GM18867 (cell line): ENCODE results near the gene C10orf105.

Experiments
- ATAC-seq: cut with Tn5 transposase; IDR thresholded peaks from one replicate; pipeline ENCODE4 v1.9.1; 2021; ENCODE audit warnings: mild to moderate bottlenecking, moderate library complexity; ENCODE audit not compliant: unreplicated experiment

C10orf105 gene

GRCh38 chr10:71719464-71720201 is at the start of gene C10orf105:
C10orf105 (minus strand) TSS chr10:71719778; CDS start chr10:71716337, 3,441 bp downstream.
- ATAC-seq: no peak

- ATAC-seq: no peak
Measured at GRCh38 chr10:71767420-71768035, 48.0 kb upstream of the C10orf105 start.

GRCh38 chr10:71766717-71767419 is 47.3 kb upstream of the C10orf105 start:
- ATAC-seq: no peak

GRCh38 chr10:71765906-71766716 is 46.5 kb upstream of the C10orf105 start:
- no peak for ATAC-seq

- no peak for ATAC-seq
Measured at GRCh38 chr10:71765176-71765904, 45.8 kb upstream of the C10orf105 start.

GRCh38 chr10:71763352-71764127 is 44.0 kb upstream of the C10orf105 start:
- no peak for ATAC-seq

GRCh38 chr10:71762324-71762723 is 42.7 kb upstream of the C10orf105 start:
- no peak for ATAC-seq

- ATAC-seq: no peak
Measured at GRCh38 chr10:71761541-71762113, 42.0 kb upstream of the C10orf105 start.

- ATAC-seq: no peak
Measured at GRCh38 chr10:71761105-71761511, 41.5 kb upstream of the C10orf105 start.

- ATAC-seq: no peak
Measured at GRCh38 chr10:71757399-71757922, 37.9 kb upstream of the C10orf105 start.

GRCh38 chr10:71756311-71757191 is 37.0 kb upstream of the C10orf105 start:
- ATAC-seq: no peak

- ATAC-seq: no peak
Measured at GRCh38 chr10:71755179-71755879, 35.8 kb upstream of the C10orf105 start.

- ATAC-seq: no peak
Measured at GRCh38 chr10:71754562-71754961, 35.0 kb upstream of the C10orf105 start.

GRCh38 chr10:71753960-71754505 is 34.5 kb upstream of the C10orf105 start:
- no peak for ATAC-seq

GRCh38 chr10:71753091-71753959 is 33.7 kb upstream of the C10orf105 start:
- no peak for ATAC-seq

- no peak for ATAC-seq
Measured at GRCh38 chr10:71752391-71753090, 33.0 kb upstream of the C10orf105 start.
